Esophagus muscularis mucosa (tissue), 4 donors: ENCODE measurements around the gene PEPD. TPM values are rescaled to one million over a fixed set of nuclear protein-coding genes. Genes with fewer than 3 reads are reported as not detected.
A peak's percentile ranks its signal among the peaks of the same experiment; 100 is the strongest.

Experiments
- DNase-seq: peaks from one replicate; pipeline ENCODE4 v3.0.0-alpha.2; 2017; ENCODE audit errors: extremely low spot score
- H3K27ac ChIP-seq, 4 donors: fragments of 200-600 bp; sonication (generic); replicated peaks in 1 of 4; 1 replicate in 3 of 4; 2 replicates in 1 of 4; pipeline ENCODE4 v1.5.1; 2016 to 2019; ENCODE audit warnings: mild to moderate bottlenecking in 1 of 4
- H3K27me3 ChIP-seq, 4 donors: fragments of 200-600 bp; sonication (generic); one replicate each; pipeline versions ENCODE4 v1.5.1 to v1.6.0; 2016 to 2019
- H3K36me3 ChIP-seq, 4 donors: fragments of 200-600 bp; sonication (generic); one replicate each; pipeline ENCODE4 v1.5.1; 2016 to 2019
- H3K4me1 ChIP-seq, 4 donors: fragments of 200-600 bp; sonication (generic); one replicate each; pipeline ENCODE4 v1.5.1; 2016 to 2019
- H3K4me3 ChIP-seq, 4 donors: fragments of 200-600 bp; sonication (generic); 1 replicate in 2 of 4; 2 replicates in 2 of 4; pipeline ENCODE4 v1.5.1; 2016 to 2019; ENCODE audit warnings: mild to moderate bottlenecking in 4 of 4, moderate library complexity in 1 of 4
- H3K9me3 ChIP-seq, 4 donors: fragments of 200-600 bp; sonication (generic); 1 replicate in 3 of 4; 2 replicates in 1 of 4; pipeline ENCODE4 v1.5.1; 2016 to 2019
- EP300 ChIP-seq: sonication (generic); formaldehyde crosslinking; IDR thresholded peaks from one replicate; pipeline ENCODE4 v1.6.1; 2017; ENCODE audit warnings: antibody characterized with exemption
- POLR2A ChIP-seq: fragments of 450-650 bp; IDR thresholded peaks from one replicate; pipeline ENCODE4 v1.6.1; 2017; ENCODE audit warnings: antibody characterized with exemption, moderate library complexity, mild to moderate bottlenecking, low read depth
- POLR2AphosphoS5 ChIP-seq, 2 donors: sonication (generic); formaldehyde crosslinking; IDR thresholded peaks; one replicate each; pipeline ENCODE4 v1.6.1; 2017; ENCODE audit warnings: antibody characterized with exemption in 2 of 2
- WGBS: methylation state at CpG from one replicate; pipeline ENCODE4 v1.1.5; 2018; 5-methylcytosine and 5-hydroxymethylcytosine counted together
- intact Hi-C: fragments of 100-400 bp; cut with DNase I; formaldehyde crosslinking; loops from one replicate; pipeline ENCODE4 v1.15.1; 2023
- total RNA-seq, 4 donors: library from RNA; depleted of rRNA; stranded (reverse); fragments of >200 nt; gene quantifications; one replicate each; pipeline versions ENCODE4 v1.1.0 to v1.2.1, GENCODE V29; 2016
- TF ChIP-seq, protein P1 (sequence below), 3 experiments: fragments of 200-600 bp in 2 of 3; fragments of 450-650 bp in 1 of 3; sonication (generic) in 2 of 3; IDR thresholded peaks; one replicate each; pipeline ENCODE4 v1.5.1; 2017 to 2019; ENCODE audit warnings: antibody characterized with exemption in 3 of 3, mild to moderate bottlenecking in 2 of 3, moderate library complexity in 1 of 3

PEPD gene
- total RNA-seq, 4 donors from 2014 or later = 59.8 to 90.9 (median 73.0) TPM

DNA sequence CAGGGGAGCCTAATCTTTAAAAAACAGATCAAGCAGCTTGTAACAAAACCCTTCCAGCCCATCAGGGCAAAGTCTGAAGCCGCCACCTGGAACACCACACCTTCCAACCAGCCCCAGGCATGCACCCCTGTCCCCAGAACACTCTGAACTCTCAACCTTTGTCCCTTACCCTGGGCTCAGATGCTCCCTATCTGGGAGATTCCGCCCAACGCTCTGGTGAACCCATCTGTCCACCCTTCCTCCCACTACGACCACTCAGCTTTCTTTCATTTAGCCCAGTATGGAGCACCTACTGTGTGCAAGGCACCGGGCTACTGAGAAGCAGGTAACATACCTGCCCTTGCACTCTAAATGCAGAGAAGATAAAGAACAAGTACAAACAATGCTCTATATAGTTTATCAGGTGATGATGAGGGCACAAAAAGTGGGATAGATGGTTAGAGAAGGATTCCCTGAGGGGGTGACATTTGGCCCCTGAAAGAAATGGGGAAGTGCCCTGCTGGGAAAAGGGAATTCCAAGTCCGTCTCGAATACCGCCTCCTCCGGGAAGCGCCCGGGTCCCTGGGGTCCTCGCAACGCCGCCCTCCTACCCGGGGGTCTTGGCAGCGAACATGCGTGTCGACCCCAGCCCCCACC is 629 bp downstream of the PEPD start:
- TF ChIP-seq, protein P1, sequence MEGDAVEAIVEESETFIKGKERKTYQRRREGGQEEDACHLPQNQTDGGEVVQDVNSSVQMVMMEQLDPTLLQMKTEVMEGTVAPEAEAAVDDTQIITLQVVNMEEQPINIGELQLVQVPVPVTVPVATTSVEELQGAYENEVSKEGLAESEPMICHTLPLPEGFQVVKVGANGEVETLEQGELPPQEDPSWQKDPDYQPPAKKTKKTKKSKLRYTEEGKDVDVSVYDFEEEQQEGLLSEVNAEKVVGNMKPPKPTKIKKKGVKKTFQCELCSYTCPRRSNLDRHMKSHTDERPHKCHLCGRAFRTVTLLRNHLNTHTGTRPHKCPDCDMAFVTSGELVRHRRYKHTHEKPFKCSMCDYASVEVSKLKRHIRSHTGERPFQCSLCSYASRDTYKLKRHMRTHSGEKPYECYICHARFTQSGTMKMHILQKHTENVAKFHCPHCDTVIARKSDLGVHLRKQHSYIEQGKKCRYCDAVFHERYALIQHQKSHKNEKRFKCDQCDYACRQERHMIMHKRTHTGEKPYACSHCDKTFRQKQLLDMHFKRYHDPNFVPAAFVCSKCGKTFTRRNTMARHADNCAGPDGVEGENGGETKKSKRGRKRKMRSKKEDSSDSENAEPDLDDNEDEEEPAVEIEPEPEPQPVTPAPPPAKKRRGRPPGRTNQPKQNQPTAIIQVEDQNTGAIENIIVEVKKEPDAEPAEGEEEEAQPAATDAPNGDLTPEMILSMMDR (IDR thresholded peaks at IDR 0.05) = no peak
- TF ChIP-seq POLR2A (no peak), POLR2AphosphoS5 (IDR thresholded peaks at IDR 0.05) (no peak), EP300 (no peak)
- H3K4me1 ChIP-seq = peaks cover 14 to 41% (median 24%) of the 10 kb centered on the region in 4 donors
- peak overlapping the region; percentile 71 to 80 (median 77) for H3K27ac ChIP-seq
- peak overlapping the region; percentile 96 to 98 (median 98) for H3K4me3 ChIP-seq
- intact Hi-C loops = no loop called here
- H3K9me3 ChIP-seq = no peaks in the 10 kb centered on the region
- H3K36me3 ChIP-seq = peaks cover 0 to 4% (median 0%) of the 10 kb centered on the region in 4 donors
- WGBS = 30% methylated on average over 6 of the region's 18 CpGs
- no peaks in the 10 kb centered on the region for H3K27me3 ChIP-seq
- DNase-seq = no peak

DNA sequence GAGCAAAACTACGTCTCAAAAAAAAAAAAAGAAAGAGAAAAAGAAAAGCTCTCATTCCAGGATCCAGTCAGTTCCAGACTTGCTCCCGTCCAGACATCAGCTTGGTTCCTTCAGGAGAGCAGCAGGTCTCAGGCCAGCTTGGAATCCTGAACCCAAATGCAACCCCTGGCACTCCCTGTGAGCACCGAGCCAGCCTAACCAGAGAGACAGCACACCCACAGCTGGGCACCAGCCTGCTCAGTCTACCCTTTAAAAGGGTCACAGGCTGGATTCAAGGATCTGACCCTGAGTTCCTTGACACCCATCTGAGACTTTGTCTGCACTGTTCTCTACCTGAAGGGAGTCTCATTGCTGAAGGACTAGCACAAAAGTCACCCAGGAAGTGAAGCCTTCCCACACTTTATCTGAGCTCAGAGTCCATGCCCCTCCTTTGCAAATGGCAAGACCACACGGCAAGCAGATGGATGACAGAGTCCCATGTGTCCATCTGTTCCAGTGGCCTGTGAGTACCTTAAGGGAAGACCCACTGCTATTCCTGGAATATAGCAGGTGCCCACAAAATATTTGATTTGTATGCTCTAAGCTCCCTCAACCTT is 1.4 kb downstream of the PEPD start:
- Histone ChIP-seq H3K36me3 (peaks cover 0 to 4% (median 0%) of the 10 kb centered on the region in 4 donors), H3K4me1 (peaks cover 14 to 49% (median 26%) of the 10 kb centered on the region in 4 donors), H3K4me3 (peak overlapping the region in 1 of 4 donors; percentile 97), H3K27me3 (no peaks in the 10 kb centered on the region), H3K9me3 (no peaks in the 10 kb centered on the region), H3K27ac (no peak overlapping the region)
- DNase-seq = no peak
- no peak for TF ChIP-seq EP300
- TF ChIP-seq POLR2AphosphoS5 (IDR thresholded peaks at IDR 0.05) = no peak
- TF ChIP-seq, protein P1 (IDR thresholded peaks at IDR 0.05) = no peak
- TF ChIP-seq POLR2A = no peak
- whole genome bisulfite sequencing = 60% methylated on average over 3 of the region's 4 CpGs
- intact Hi-C loops = no loop called here

DNA sequence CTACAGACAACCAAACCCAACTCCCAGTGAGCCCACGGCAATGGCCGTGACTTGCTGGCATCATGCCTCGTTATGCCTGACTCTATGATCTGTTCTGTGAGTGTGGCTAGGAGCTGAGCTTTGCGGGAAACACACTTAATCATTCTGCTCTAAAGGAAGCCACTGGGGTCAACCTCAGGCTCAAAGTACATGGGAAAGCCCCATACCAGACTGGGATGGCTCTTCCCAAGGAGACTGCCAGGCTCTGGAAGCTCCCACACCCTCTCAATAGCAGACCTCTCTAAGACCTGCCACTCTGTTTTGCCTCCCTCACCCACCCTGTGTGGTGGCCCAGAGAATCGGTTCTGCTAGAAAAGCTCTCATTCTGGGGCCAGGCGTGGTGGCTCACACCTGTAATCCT is 2.2 kb downstream of the PEPD start:
- no peak for DNase-seq

DNA sequence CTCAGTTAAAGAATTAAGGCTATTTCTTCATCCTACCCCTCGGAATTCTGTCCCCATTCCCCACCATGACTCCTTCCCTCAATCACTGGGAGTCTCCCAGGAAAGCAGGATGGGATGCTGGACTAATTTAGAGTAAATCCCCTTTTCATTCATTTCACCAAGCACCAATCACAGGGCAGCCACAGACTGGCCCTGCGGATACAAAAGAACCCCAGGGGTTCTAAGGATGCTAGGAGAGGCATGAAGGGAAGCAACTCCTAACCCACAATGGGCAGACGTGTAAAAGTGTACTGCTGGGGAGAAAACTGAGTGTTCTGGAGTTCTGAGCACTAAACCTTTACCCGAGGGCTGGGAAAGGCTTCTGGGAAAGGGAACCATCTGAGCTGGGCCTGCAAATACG is 3.0 kb downstream of the PEPD start:
- WGBS = 64% methylated on average over 5 of the region's 5 CpGs
- no peak for TF ChIP-seq POLR2AphosphoS5 (IDR thresholded peaks at IDR 0.05)
- Histone ChIP-seq H3K4me1 (peaks cover 14 to 51% (median 26%) of the 10 kb centered on the region in 4 donors), H3K4me3 (no peak overlapping the region), H3K27me3 (no peaks in the 10 kb centered on the region), H3K27ac (no peak overlapping the region), H3K9me3 (no peaks in the 10 kb centered on the region), H3K36me3 (peaks cover 0 to 4% (median 0%) of the 10 kb centered on the region in 4 donors)
- intact Hi-C loops = no loop called here
- DNase-seq = no peak

More for the DNA sequence above, 2.2 kb downstream of the PEPD start:
- Histone ChIP-seq H3K36me3 (peaks cover 0 to 4% (median 0%) of the 10 kb centered on the region in 4 donors), H3K27ac (no peak overlapping the region), H3K4me1 (peaks cover 14 to 51% (median 26%) of the 10 kb centered on the region in 4 donors), H3K9me3 (no peaks in the 10 kb centered on the region), H3K4me3 (no peak overlapping the region), H3K27me3 (no peaks in the 10 kb centered on the region)
- 84% methylated on average over 6 of the region's 6 CpGs for WGBS
- TF ChIP-seq POLR2A (no peak), POLR2AphosphoS5 (IDR thresholded peaks at IDR 0.05) (no peak)
- intact Hi-C loops = no loop called here

- Histone ChIP-seq H3K4me1 (peaks cover 14 to 47% (median 26%) of the 10 kb centered on the region in 4 donors), H3K27ac (no peak overlapping the region), H3K27me3 (no peaks in the 10 kb centered on the region), H3K4me3 (no peak overlapping the region), H3K9me3 (no peaks in the 10 kb centered on the region), H3K36me3 (peaks cover 0 to 4% (median 0%) of the 10 kb centered on the region in 4 donors)
- TF ChIP-seq, protein P1 (IDR thresholded peaks at IDR 0.05) = no peak
- TF ChIP-seq POLR2AphosphoS5 (IDR thresholded peaks at IDR 0.05) = no peak
- TF ChIP-seq POLR2A = no peak
- no peak for TF ChIP-seq EP300
- no peak for DNase-seq
- intact Hi-C loops = no loop called here
- 87% methylated on average over 9 of the region's 9 CpGs for WGBS
Measured at GRCh38 chr19:33517922-33518321, 3.7 kb downstream of the PEPD start.
